ENCODE data around the gene GPR35.

Gene GPR35

GRCh38 chr2:240626531-240627300 lies 1.4 kb downstream of the GPR35 start:
- DNase-seq = no peak

GRCh38 chr2:240627736-240628506 lies 2.6 kb downstream of the GPR35 start:
- no peak for DNase-seq

GRCh38 chr2:240628507-240628807 lies 3.2 kb downstream of the GPR35 start:
- no peak for DNase-seq

GRCh38 chr2:240628808-240629618 lies 3.7 kb downstream of the GPR35 start:
- no peak for DNase-seq

- no peak for DNase-seq
These were observed 4.3 kb downstream of the GPR35 start for GRCh38 chr2:240629619-240629967.

GRCh38 chr2:240629968-240630770 lies 4.9 kb downstream of the GPR35 start:
- DNase-seq = no peak

GRCh38 chr2:240630771-240631547 lies 5.7 kb downstream of the GPR35 start:
- no peak for DNase-seq

- no peak for DNase-seq
These were observed 6.4 kb downstream of the GPR35 start for GRCh38 chr2:240631548-240632305.

- no peak for DNase-seq
These were observed 7.0 kb downstream of the GPR35 start for GRCh38 chr2:240632306-240632721.

- DNase-seq = no peak
These were observed 10.1 kb downstream of the GPR35 start for GRCh38 chr2:240635121-240635997.

- no peak for DNase-seq
These were observed 10.8 kb downstream of the GPR35 start for GRCh38 chr2:240635998-240636547.

- no peak for DNase-seq
These were observed 11.4 kb downstream of the GPR35 start for GRCh38 chr2:240636563-240637115.

GRCh38 chr2:240637116-240637900 lies 12.0 kb downstream of the GPR35 start:
- no peak for DNase-seq

GRCh38 chr2:240637901-240638345 lies 12.6 kb downstream of the GPR35 start:
- no peak for DNase-seq

GRCh38 chr2:240638512-240639160 lies 13.4 kb downstream of the GPR35 start:
- DNase-seq = no peak

GRCh38 chr2:240639566-240639965 lies 14.3 kb downstream of the GPR35 start:
- no peak for DNase-seq

GRCh38 chr2:240640939-240641338 lies 15.7 kb downstream of the GPR35 start:
- DNase-seq = no peak
